ENCODE results near the gene UTP3.

GRCh38 chr4:70654605-70655011, 33.7 kb upstream of the UTP3 start:
- no peak for TF ChIP-seq CTCF (IDR thresholded peaks at IDR 0.05)
- TF ChIP-seq POLR2A (IDR thresholded peaks at IDR 0.05), result no peak

Data from thyroid gland (tissue), 4 donors.